Upper lobe of right lung (tissue), 1 donor: Measurements from ENCODE around the gene GOLGA5. TPM values are rescaled to one million over a fixed set of nuclear protein-coding genes. Genes with fewer than 3 reads are reported as not detected.
"Not testable (repeated sequence)": the region's sequence is repeated elsewhere in the genome, so short reads cannot be mapped to it uniquely, and the experiment has no call there.

Source experiments
- ATAC-seq: fragments of 200-7000 bp; cut with Tn5 transposase; one replicate; pipeline ENCODE4 v1.9.1; 2020; ENCODE audit warnings: mild to moderate bottlenecking, moderate library complexity
- DNase-seq: peaks from one replicate; pipeline ENCODE4 v3.0.0-alpha.2; 2020
- H3K27ac ChIP-seq: fragments of 200-600 bp; one replicate; pipeline ENCODE4 v1.8.0; 2022
- H3K27me3 ChIP-seq: fragments of 200-600 bp; one replicate; pipeline ENCODE4 v1.8.0; 2022; ENCODE audit warnings: mild to moderate bottlenecking
- H3K36me3 ChIP-seq: fragments of 200-600 bp; one replicate; pipeline ENCODE4 v1.8.0; 2022
- H3K4me1 ChIP-seq: fragments of 200-600 bp; one replicate; pipeline ENCODE4 v1.8.0; 2022
- H3K4me3 ChIP-seq: fragments of 200-600 bp; one replicate; pipeline ENCODE4 v1.8.0; 2022; ENCODE audit warnings: mild to moderate bottlenecking
- H3K9me3 ChIP-seq: fragments of 200-600 bp; one replicate; pipeline ENCODE4 v1.8.0; 2022
- CTCF ChIP-seq: fragments of 200-600 bp; IDR thresholded peaks from one replicate; pipeline ENCODE4 v1.8.0; 2022; ENCODE audit warnings: antibody characterized with exemption
- intact Hi-C: fragments of 100-400 bp; cut with DNase I; formaldehyde crosslinking; loops from one replicate; pipeline ENCODE4 v1.11.0; 2022
- total RNA-seq: library from RNA; stranded (reverse); fragmentation: NEBNext Ultra II Directional; extraction: Animal tissue kit (Norgen Biotek cat#: 25700); gene quantifications from one replicate; pipeline ENCODE4 v1.2.1, GENCODE V29; 2021
- donor health status: DM: no; HTN: yes; CAD: no; lungs with severe emphysema.

GOLGA5 gene
- total RNA-seq, 1 donor from 2014 or later: 31.4 TPM

- Histone ChIP-seq H3K4me1 (peaks cover 38% of the 10 kb centered on the region), H3K9me3 (no peaks in the 10 kb centered on the region), H3K27me3 (no peaks in the 10 kb centered on the region), H3K27ac (no peak overlapping the region), H3K4me3 (no peak overlapping the region), H3K36me3 (peaks cover 29% of the 10 kb centered on the region)
- intact Hi-C loops: no loop called here
- no peak for ATAC-seq
- no peak for TF ChIP-seq CTCF
- no peak for DNase-seq
These were observed 6.4 kb downstream of the GOLGA5 start for GRCh38 chr14:92800525-92800924.

DNA sequence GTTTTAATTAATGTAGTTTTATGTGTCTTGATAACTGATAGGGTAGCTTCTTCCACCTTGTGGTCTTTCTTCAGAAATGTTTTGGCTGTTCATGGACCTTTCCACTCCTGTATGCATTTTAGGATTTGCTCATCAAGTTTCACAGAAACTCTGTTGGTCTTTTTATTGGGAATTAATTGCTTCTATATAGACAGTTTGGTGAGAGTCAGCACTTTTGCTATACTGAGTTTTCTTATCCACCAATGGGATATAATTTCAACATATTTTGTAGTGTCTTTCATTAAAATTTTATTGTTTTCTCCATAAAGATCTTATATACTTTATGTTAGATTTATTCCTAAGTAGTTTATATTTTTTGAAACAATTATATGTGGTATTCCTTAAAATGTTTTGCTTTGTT is 7.8 kb downstream of the GOLGA5 start:
- H3K4me1 ChIP-seq: peaks cover 29% of the 10 kb centered on the region
- intact Hi-C loops: no loop called here
- no peaks in the 10 kb centered on the region for H3K27me3 ChIP-seq
- no peak overlapping the region for H3K27ac ChIP-seq
- peaks cover 35% of the 10 kb centered on the region for H3K36me3 ChIP-seq
- no peak overlapping the region for H3K4me3 ChIP-seq
- DNase-seq: no peak
- no peak for TF ChIP-seq CTCF
- no peak for ATAC-seq
- no peaks in the 10 kb centered on the region for H3K9me3 ChIP-seq

- ATAC-seq: no peak
- H3K4me1 ChIP-seq: peaks cover 29% of the 10 kb centered on the region
- intact Hi-C loops: no loop called here
- H3K4me3 ChIP-seq: no peak overlapping the region
- DNase-seq: no peak
- H3K9me3 ChIP-seq: no peaks in the 10 kb centered on the region
- H3K27me3 ChIP-seq: no peaks in the 10 kb centered on the region
- H3K27ac ChIP-seq: no peak overlapping the region
- H3K36me3 ChIP-seq: peaks cover 38% of the 10 kb centered on the region
- TF ChIP-seq CTCF: no peak
These were observed 8.6 kb downstream of the GOLGA5 start for GRCh38 chr14:92802678-92803077.

DNA sequence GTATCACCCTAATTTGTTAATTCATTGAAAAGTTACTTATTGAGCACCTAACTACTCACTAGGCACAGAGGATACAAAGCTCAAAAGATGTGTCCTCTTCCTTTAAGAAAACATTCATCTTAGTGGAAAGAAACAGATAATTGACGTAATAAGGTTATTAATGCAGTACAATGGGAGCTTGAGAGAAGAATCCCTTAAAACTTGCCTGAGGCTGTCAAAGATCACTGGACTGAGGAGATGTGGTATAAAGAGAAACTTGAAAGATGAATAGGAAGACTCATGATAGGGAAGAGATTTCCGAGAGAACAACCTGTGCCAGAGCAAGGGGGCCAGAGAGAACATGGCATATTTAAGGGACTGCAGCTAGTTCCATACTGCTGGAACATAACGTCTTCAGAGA is 19.1 kb downstream of the GOLGA5 start:
- H3K27ac ChIP-seq: no peak overlapping the region
- DNase-seq (no peak), ATAC-seq (no peak)
- H3K4me1 ChIP-seq: no peaks in the 10 kb centered on the region
- H3K27me3 ChIP-seq: no peaks in the 10 kb centered on the region
- no peaks in the 10 kb centered on the region for H3K9me3 ChIP-seq
- intact Hi-C loops: no loop called here
- TF ChIP-seq CTCF: no peak
- no peak overlapping the region for H3K4me3 ChIP-seq
- H3K36me3 ChIP-seq: peaks cover 96% of the 10 kb centered on the region

- intact Hi-C loops: no loop called here
- H3K9me3 ChIP-seq: no peaks in the 10 kb centered on the region
- no peak overlapping the region for H3K4me3 ChIP-seq
- TF ChIP-seq CTCF: no peak
- peaks cover 95% of the 10 kb centered on the region for H3K36me3 ChIP-seq
- no peaks in the 10 kb centered on the region for H3K27me3 ChIP-seq
- ATAC-seq: no peak
- DNase-seq: no peak
- H3K4me1 ChIP-seq: no peaks in the 10 kb centered on the region
- H3K27ac ChIP-seq: no peak overlapping the region
These were observed 25.0 kb downstream of the GOLGA5 start for GRCh38 chr14:92819011-92819597.

- DNase-seq, H3K4me1 ChIP-seq, H3K4me3 ChIP-seq, H3K27me3 ChIP-seq, H3K9me3 ChIP-seq, ATAC-seq, H3K27ac ChIP-seq, intact Hi-C loops: not testable (repeated sequence)
- peaks cover 96% of the 10 kb centered on the region for H3K36me3 ChIP-seq
These were observed 25.8 kb downstream of the GOLGA5 start for GRCh38 chr14:92819680-92820535.

GRCh38 chr14:92820536-92820840 is 26.4 kb downstream of the GOLGA5 start:
- peaks cover 98% of the 10 kb centered on the region for H3K36me3 ChIP-seq
- H3K9me3 ChIP-seq, ATAC-seq, H3K4me1 ChIP-seq, H3K27ac ChIP-seq, DNase-seq, H3K27me3 ChIP-seq, intact Hi-C loops, H3K4me3 ChIP-seq: not testable (repeated sequence)
